ES-I3 (cell line): Measurements from ENCODE around the gene NRSN2.

Experiments
- H3K36me3 ChIP-seq: 2 replicates; pipeline ENCODE4 v1.6.1; 2013; ENCODE audit warnings: mild to moderate bottlenecking, low read length, control low read depth, moderate library complexity; ENCODE audit not compliant: insufficient read depth
- H3K4me1 ChIP-seq: 2 replicates; pipeline ENCODE4 v1.6.1; 2013; ENCODE audit warnings: mild to moderate bottlenecking, control low read depth, low read length; ENCODE audit not compliant: insufficient read depth
- H3K9ac ChIP-seq: 2 replicates; pipeline ENCODE4 v1.6.1; 2013; ENCODE audit warnings: low read depth, mild to moderate bottlenecking, low read length, moderate library complexity
- H3K9me3 ChIP-seq: 2 replicates; pipeline ENCODE4 v1.6.1; 2013; ENCODE audit warnings: mild to moderate bottlenecking, low read length, moderate library complexity; ENCODE audit not compliant: control insufficient read depth, insufficient read depth

NRSN2 gene

DNA sequence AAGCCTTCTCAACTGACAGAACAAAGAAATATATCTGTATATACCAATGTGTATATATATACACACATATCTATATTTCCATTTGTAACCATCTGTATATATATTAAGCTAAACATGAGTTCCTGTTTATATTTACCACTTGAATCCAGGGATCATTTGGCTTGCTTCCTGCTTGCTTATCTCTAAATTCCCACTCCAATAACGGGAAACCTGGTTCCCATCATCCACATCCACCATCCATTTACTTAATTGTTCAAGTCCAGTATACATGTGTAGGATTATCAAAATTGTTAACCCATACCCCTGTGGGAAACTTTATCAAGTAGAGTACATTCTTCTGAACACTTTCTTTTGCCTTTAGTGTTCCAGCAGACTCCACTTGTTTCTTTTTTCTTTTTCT lies 34.0 kb upstream of the NRSN2 start:
- H3K4me1 ChIP-seq, result peaks cover 9% of the 10 kb centered on the region
- no peak overlapping the region for H3K9ac ChIP-seq
- H3K36me3 ChIP-seq, result no peaks in the 10 kb centered on the region
- H3K9me3 ChIP-seq, result no peaks in the 10 kb centered on the region

DNA sequence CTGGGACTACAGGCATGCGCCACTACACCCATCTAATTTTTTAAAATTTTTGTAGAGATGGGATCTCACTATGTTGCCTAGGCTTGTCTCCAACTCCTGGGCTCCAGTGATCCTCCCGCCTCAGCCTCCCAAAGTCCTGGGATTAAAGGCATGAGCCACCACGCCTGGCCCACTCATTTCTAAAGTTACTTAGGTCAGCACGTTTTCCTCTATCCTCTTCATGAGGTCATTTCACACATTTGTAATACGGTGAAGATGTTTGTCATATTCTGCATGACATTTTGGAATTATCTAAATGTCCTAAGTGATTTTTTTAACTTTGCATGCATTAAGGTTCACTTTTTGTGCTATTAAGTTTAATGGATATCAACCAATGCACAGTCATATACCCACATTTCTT lies 33.5 kb upstream of the NRSN2 start:
- peaks cover 9% of the 10 kb centered on the region for H3K4me1 ChIP-seq
- H3K9ac ChIP-seq, result no peak overlapping the region

DNA sequence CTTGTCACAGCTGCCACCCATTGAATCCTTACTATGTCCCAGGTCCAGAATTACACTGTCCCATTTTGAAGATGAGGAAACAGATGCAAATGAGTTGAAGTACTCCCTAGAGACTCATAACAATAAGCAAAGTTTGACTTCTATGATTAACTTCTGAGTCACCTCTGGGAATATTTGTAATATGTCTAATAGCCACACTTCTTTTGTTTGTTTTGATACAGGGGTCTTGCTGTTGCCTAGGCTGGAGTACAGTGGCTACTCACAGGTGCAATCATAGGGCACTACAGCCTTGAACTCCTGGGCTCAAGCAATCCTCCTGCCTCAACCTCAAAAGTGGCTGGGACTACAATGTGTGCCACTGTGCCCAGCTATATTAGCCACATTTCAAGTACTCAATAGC lies 33.0 kb upstream of the NRSN2 start:
- Histone ChIP-seq H3K36me3 (no peaks in the 10 kb centered on the region), H3K9ac (no peak overlapping the region), H3K9me3 (no peaks in the 10 kb centered on the region), H3K4me1 (peaks cover 8% of the 10 kb centered on the region)

More for the DNA sequence above, 33.5 kb upstream of the NRSN2 start:
- no peaks in the 10 kb centered on the region for H3K9me3 ChIP-seq
- no peaks in the 10 kb centered on the region for H3K36me3 ChIP-seq

GRCh38 chr20:316316-317068 lies 30.4 kb upstream of the NRSN2 start:
- Histone ChIP-seq H3K4me1 (no peaks in the 10 kb centered on the region), H3K9ac (no peak overlapping the region), H3K36me3 (no peaks in the 10 kb centered on the region), H3K9me3 (no peaks in the 10 kb centered on the region)

DNA sequence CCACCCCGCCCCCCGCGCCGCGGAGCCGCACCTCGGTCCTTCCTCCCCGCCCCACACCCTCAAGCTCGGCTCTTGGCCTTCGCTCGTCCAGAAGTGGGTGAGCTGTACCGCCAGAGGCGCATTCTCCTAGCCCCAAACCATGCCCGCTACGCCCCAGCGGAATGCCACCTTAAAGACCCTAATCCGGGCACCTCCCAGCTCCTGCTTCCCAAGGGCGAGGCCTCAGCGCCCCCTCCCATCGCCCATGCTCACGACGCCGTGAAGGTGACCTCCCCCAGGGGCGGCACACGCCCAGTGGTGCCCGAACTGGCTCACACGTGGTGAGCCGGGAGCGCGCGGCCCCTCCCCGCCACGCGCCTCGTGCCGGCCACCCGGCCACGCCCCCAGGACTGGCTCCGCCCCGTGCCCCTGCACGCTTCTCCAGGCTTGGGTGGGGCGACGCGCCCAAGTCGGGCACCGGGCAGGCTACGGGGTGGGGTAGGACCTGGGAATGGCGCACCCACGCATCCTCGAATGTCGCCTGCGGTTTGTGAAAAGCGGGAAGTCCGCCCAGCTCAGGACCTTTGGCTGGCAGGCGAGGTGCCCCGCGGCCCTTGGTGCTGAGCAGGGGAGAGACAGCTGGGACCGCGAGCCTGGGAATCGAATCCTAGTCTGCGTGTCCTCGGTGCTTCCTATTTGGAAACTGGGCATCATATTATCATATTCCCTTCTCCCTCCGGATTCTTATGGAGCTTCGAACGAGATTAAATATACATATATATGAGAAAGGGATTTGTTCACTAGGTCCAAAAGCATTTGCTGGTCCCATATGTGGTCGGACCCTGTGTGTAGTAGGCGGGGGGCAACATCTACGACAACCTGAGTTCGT lies 22.5 kb upstream of the NRSN2 start:
- Histone ChIP-seq H3K4me1 (peaks cover 13% of the 10 kb centered on the region), H3K9ac (peak overlapping the region; percentile 77), H3K36me3 (no peaks in the 10 kb centered on the region), H3K9me3 (no peaks in the 10 kb centered on the region)

- no peaks in the 10 kb centered on the region for H3K36me3 ChIP-seq
- peak within 1 kb of the TSS; percentile 79 for H3K9ac ChIP-seq
- H3K4me1 ChIP-seq, result peaks cover 18% of the 10 kb centered on the region
- H3K9me3 ChIP-seq, result no peaks in the 10 kb centered on the region
Observed at GRCh38 chr20:325045-325888, 21.6 kb upstream of the NRSN2 start, which contains the start of gene SOX12. Gene SOX12, plus strand, starts transcription at chr20:325552. Its CDS starts 373 bp downstream, at chr20:325925.

DNA sequence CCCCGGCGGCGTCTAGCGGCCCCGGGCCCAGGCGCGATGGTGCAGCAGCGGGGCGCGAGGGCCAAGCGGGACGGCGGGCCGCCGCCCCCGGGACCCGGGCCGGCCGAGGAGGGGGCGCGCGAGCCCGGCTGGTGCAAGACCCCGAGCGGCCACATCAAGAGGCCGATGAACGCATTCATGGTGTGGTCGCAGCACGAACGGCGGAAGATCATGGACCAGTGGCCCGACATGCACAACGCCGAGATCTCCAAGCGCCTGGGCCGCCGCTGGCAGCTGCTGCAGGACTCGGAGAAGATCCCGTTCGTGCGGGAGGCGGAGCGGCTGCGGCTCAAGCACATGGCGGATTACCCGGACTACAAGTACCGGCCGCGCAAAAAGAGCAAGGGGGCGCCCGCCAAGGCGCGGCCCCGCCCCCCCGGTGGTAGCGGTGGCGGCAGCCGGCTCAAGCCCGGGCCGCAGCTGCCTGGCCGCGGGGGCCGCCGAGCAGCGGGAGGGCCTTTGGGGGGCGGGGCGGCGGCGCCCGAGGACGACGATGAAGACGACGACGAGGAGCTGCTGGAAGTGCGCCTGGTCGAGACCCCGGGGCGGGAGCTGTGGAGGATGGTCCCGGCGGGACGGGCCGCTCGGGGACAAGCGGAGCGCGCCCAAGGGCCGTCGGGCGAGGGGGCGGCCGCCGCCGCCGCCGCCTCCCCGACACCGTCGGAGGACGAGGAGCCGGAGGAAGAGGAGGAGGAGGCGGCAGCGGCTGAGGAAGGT lies 20.8 kb upstream of the NRSN2 start:
- peaks cover 21% of the 10 kb centered on the region for H3K4me1 ChIP-seq
- H3K9me3 ChIP-seq, result no peaks in the 10 kb centered on the region
- H3K9ac ChIP-seq, result peak overlapping the region; percentile 79
- no peaks in the 10 kb centered on the region for H3K36me3 ChIP-seq

DNA sequence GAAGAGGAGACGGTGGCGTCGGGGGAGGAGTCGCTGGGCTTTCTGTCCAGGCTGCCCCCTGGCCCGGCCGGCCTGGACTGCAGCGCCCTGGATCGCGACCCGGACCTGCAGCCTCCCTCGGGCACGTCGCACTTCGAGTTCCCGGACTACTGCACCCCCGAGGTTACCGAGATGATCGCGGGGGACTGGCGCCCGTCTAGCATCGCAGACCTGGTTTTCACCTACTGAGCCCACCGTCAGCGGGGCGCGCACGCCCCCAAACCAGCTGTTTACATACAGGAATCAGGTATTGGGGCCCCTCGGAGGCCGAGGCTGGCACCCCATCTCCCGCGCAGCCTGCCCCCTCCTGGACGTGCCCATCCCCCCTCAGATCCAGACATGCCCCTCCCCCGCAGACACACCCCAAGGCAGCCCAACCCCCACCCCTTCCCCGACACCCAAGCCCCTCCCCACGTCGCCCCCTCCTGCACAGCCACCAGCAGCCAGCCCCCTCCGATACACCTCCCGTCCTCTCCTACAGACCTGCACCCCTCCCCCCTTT lies 20.2 kb upstream of the NRSN2 start:
- Histone ChIP-seq H3K9me3 (no peaks in the 10 kb centered on the region), H3K4me1 (peaks cover 21% of the 10 kb centered on the region), H3K9ac (peak overlapping the region; percentile 79), H3K36me3 (no peaks in the 10 kb centered on the region)

DNA sequence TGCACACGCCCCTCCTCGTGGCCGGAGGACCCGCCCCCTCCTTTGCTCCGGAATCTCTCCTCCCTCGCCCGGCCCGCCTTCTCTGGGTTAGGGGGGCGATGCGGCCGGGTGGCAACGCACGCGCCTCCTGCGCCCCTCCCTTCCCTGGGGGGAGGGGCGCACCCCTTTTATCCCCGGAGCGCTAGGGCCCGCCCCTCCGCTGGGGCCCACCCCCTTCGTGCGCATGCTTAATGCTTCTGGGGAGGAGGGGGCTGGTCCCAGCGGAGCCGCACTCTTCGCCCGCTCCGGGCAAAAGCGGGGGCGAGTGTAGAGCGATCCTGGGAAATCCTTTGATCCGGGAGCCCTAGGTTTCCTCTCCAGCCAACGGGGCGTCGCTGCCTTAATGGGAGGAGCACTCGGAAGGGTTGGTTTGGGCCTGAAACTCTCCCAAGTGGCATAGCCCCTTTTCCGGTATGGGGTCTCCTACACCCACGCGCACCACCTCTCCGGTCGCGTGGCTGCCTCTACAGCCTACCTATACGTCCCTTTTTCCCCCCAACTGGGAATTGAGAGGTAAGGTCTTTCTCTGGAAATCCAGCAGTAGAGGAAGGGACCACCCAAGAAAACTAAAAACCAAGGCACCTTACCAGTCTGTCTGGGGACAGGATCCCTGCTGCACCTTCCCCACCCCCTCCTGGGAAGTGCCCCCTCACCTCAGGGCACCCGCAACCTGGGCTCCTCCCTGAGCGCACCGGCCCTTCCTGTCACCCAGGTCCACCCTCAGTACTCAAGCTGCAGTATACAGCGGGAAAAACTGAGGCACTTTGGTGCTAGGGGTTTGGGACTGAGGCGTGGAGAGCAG lies 19.5 kb upstream of the NRSN2 start:
- Histone ChIP-seq H3K9ac (peak overlapping the region; percentile 76), H3K9me3 (no peaks in the 10 kb centered on the region), H3K36me3 (no peaks in the 10 kb centered on the region), H3K4me1 (peaks cover 16% of the 10 kb centered on the region)

DNA sequence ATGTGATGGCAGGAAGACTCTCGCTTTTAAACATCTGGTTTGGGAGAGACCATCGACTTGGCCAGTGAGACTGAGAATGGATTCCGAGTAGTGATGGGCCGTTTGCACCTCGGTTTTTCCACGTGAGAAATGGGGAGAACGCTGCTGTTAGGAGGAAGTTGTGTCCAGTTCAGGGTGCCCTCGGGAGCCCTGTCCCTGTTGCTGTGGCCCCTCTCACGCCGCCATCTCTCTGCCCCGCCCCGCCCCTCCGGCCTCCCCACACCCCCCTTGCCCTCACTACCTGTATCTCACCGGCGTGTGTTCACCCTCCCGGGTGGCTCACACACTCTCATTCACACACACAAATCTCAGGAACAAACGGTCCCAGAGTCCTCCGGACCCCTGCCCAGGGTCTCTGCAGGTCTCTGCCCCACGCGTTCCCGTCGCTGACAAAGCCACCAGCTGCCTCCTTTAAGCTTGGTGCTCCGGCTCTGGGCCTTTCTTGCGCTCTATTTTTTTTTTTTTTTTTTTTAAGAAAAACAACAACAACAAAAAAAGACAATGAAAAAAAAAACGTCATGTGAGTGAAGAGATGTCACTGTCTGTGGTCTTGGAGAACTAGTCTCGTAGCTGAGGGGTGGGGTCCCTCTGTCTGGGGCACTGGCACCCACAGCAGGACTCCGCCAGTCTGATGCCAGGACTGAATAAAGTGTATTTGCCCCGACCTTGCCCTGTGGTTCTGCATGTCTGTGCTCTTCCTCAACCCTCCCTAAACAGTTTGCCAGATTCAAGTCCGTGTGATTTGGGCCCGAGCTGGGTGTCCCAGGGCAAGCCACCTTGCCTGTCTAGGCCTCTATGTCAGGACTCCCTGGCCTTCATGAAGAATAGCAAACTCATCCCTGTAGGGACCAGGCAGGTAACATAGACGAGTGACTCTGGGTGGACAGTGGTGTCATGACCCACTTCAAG lies 18.6 kb upstream of the NRSN2 start:
- Histone ChIP-seq H3K9ac (peak overlapping the region; percentile 76), H3K4me1 (peaks cover 11% of the 10 kb centered on the region), H3K36me3 (no peaks in the 10 kb centered on the region), H3K9me3 (no peaks in the 10 kb centered on the region)

GRCh38 chr20:328975-329695 lies 17.8 kb upstream of the NRSN2 start:
- Histone ChIP-seq H3K36me3 (no peaks in the 10 kb centered on the region), H3K4me1 (peaks cover 11% of the 10 kb centered on the region), H3K9ac (no peak overlapping the region), H3K9me3 (no peaks in the 10 kb centered on the region)
